Measurements from ENCODE around the gene CNDP1. TPM values are rescaled to one million over a fixed set of nuclear protein-coding genes. Genes with fewer than 3 reads are reported as not detected.
"Not testable (repeated sequence)": the region's sequence is repeated elsewhere in the genome, so short reads cannot be mapped to it uniquely, and the experiment has no call there.

The CNDP1 gene
- polyA plus RNA-seq, 4 donors, result 0.13 to 11.9 (median 6.5) TPM

DNA sequence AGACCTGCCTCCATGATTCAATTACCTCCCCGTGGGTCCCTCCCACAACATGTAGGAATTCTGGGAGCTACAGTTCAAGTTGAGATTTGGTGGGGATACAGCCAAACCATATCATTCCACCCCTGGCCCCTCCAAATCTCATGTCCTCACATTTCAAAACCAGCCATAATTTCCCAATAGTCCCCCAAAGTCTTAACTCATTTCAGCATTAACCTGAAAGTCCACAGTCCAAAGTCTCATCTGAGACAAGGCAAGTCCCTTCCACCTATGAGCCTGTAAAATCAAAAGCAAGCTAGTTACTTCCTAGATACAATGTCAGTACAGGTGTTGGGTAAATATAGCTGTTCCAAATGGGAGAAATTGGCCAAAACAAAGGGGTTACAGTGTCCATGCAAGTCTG lies 30.9 kb downstream of the CNDP1 start:
- 26 to 68% (median 50%) methylated on average over 1 of the region's 1 CpG for WGBS, 3 donors
- not testable (repeated sequence) for H3K36me3 ChIP-seq (ENCODE audit: control insufficient read depth in 3 of 3, insufficient read depth in 2 of 3, low read depth in 1 of 3, low read length in 3 of 3); FAIRE-seq; H3K27me3 ChIP-seq (ENCODE audit: control insufficient read depth in 3 of 3, insufficient read depth in 3 of 3, low read length in 3 of 3); H3K4me3 ChIP-seq (ENCODE audit: low read depth in 1 of 3, low read length in 3 of 3)
- peak overlapping the region; percentile 30 to 72 (median 70) for H3K27ac ChIP-seq (ENCODE audit: low read depth in 1 of 3, low read length in 2 of 3)
- H3K9me3 ChIP-seq (ENCODE audit: control insufficient read depth in 2 of 2, insufficient read depth in 1 of 2, low read depth in 1 of 2, low read length in 1 of 2), result peaks cover 0 to 13% of the 10 kb centered on the region in 2 donors
- H3K4me1 ChIP-seq (ENCODE audit: control insufficient read depth in 3 of 3, insufficient read depth in 2 of 3, low read depth in 1 of 3, low read length in 2 of 3), result peaks cover 0 to 31% (median 4%) of the 10 kb centered on the region in 3 donors
- peak; percentile 45 to 51 for DNase-seq

DNA sequence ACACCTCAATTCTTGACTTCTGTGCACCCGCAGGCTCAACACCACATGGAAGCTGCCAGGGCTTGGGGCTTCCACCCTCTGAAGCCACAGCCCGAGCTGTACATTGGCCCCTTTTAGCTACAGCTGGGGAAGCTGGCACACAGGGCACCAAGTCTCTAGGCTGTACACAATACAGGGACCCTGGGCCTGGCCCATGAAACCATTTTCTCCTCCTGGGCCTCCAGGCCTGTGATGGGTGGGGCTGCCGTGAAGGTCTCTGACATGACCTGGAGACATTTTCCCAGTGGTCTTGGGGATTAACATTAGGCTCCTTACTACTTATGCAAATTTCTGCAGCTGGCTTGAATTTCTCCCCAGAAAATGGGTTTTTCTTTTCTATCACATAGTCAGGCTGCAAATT lies 31.7 kb downstream of the CNDP1 start:
- H3K4me3 ChIP-seq (ENCODE audit: low read depth in 1 of 3, low read length in 3 of 3); DNase-seq; FAIRE-seq; H3K36me3 ChIP-seq (ENCODE audit: control insufficient read depth in 3 of 3, insufficient read depth in 2 of 3, low read depth in 1 of 3, low read length in 3 of 3); H3K27me3 ChIP-seq (ENCODE audit: control insufficient read depth in 3 of 3, insufficient read depth in 3 of 3, low read length in 3 of 3): not testable (repeated sequence)
- 65 to 93% (median 77%) methylated on average over 3 of the region's 3 CpGs for WGBS, 3 donors
- Histone ChIP-seq H3K27ac (ENCODE audit: low read depth in 1 of 3, low read length in 2 of 3) (peak overlapping the region in 1 of 3 donors; percentile 70), H3K9me3 (ENCODE audit: control insufficient read depth in 2 of 2, insufficient read depth in 1 of 2, low read depth in 1 of 2, low read length in 1 of 2) (peaks cover 0 to 13% of the 10 kb centered on the region in 2 donors), H3K4me1 (ENCODE audit: control insufficient read depth in 3 of 3, insufficient read depth in 2 of 3, low read depth in 1 of 3, low read length in 2 of 3) (peaks cover 0 to 31% (median 4%) of the 10 kb centered on the region in 3 donors)

- Histone ChIP-seq H3K4me3 (ENCODE audit: low read depth in 1 of 3, low read length in 3 of 3) (no peak overlapping the region), H3K27ac (ENCODE audit: low read depth in 1 of 3, low read length in 2 of 3) (no peak overlapping the region), H3K36me3 (ENCODE audit: control insufficient read depth in 3 of 3, insufficient read depth in 2 of 3, low read depth in 1 of 3, low read length in 3 of 3) (no peaks in the 10 kb centered on the region), H3K27me3 (ENCODE audit: control insufficient read depth in 3 of 3, insufficient read depth in 3 of 3, low read length in 3 of 3) (no peaks in the 10 kb centered on the region), H3K4me1 (ENCODE audit: control insufficient read depth in 3 of 3, insufficient read depth in 2 of 3, low read depth in 1 of 3, low read length in 2 of 3) (peaks cover 0 to 20% (median 4%) of the 10 kb centered on the region in 3 donors), H3K9me3 (ENCODE audit: control insufficient read depth in 2 of 2, insufficient read depth in 1 of 2, low read depth in 1 of 2, low read length in 1 of 2) (peaks cover 0 to 13% of the 10 kb centered on the region in 2 donors)
- DNase-seq (no peak), FAIRE-seq (no peak)
- 64 to 78% (median 69%) methylated on average over 7 of the region's 7 CpGs for WGBS, 3 donors
These were observed 33.5 kb downstream of the CNDP1 start for GRCh38 chr18:74567822-74568221.

- Histone ChIP-seq H3K9me3 (ENCODE audit: control insufficient read depth in 2 of 2, insufficient read depth in 1 of 2, low read depth in 1 of 2, low read length in 1 of 2) (peaks cover 0 to 13% of the 10 kb centered on the region in 2 donors), H3K27ac (ENCODE audit: low read depth in 1 of 3, low read length in 2 of 3) (no peak overlapping the region), H3K4me3 (ENCODE audit: low read depth in 1 of 3, low read length in 3 of 3) (no peak overlapping the region), H3K27me3 (ENCODE audit: control insufficient read depth in 3 of 3, insufficient read depth in 3 of 3, low read length in 3 of 3) (no peaks in the 10 kb centered on the region), H3K4me1 (ENCODE audit: control insufficient read depth in 3 of 3, insufficient read depth in 2 of 3, low read depth in 1 of 3, low read length in 2 of 3) (peaks cover 0 to 9% (median 2%) of the 10 kb centered on the region in 3 donors), H3K36me3 (ENCODE audit: control insufficient read depth in 3 of 3, insufficient read depth in 2 of 3, low read depth in 1 of 3, low read length in 3 of 3) (no peaks in the 10 kb centered on the region)
- DNase-seq (no peak), FAIRE-seq (no peak)
- WGBS, 3 donors, result 92 to 100% (median 96%) methylated on average over 4 of the region's 4 CpGs
These were observed 35.1 kb downstream of the CNDP1 start for GRCh38 chr18:74569401-74569800.

GRCh38 chr18:74570266-74570665 lies 36.0 kb downstream of the CNDP1 start:
- peaks cover 0 to 13% of the 10 kb centered on the region in 2 donors for H3K9me3 ChIP-seq (ENCODE audit: control insufficient read depth in 2 of 2, insufficient read depth in 1 of 2, low read depth in 1 of 2, low read length in 1 of 2)
- FAIRE-seq, result no peak
- peaks cover 0 to 7% (median 2%) of the 10 kb centered on the region in 3 donors for H3K4me1 ChIP-seq (ENCODE audit: control insufficient read depth in 3 of 3, insufficient read depth in 2 of 3, low read depth in 1 of 3, low read length in 2 of 3)
- DNase-seq, result peak in 1 of 2 donors; percentile 71
- 28 to 58% (median 34%) methylated on average over 4 of the region's 4 CpGs for WGBS, 3 donors
- no peaks in the 10 kb centered on the region for H3K27me3 ChIP-seq (ENCODE audit: control insufficient read depth in 3 of 3, insufficient read depth in 3 of 3, low read length in 3 of 3)
- no peak overlapping the region for H3K4me3 ChIP-seq (ENCODE audit: low read depth in 1 of 3, low read length in 3 of 3)
- H3K36me3 ChIP-seq (ENCODE audit: control insufficient read depth in 3 of 3, insufficient read depth in 2 of 3, low read depth in 1 of 3, low read length in 3 of 3), result no peaks in the 10 kb centered on the region
- no peak overlapping the region for H3K27ac ChIP-seq (ENCODE audit: low read depth in 1 of 3, low read length in 2 of 3)

DNA sequence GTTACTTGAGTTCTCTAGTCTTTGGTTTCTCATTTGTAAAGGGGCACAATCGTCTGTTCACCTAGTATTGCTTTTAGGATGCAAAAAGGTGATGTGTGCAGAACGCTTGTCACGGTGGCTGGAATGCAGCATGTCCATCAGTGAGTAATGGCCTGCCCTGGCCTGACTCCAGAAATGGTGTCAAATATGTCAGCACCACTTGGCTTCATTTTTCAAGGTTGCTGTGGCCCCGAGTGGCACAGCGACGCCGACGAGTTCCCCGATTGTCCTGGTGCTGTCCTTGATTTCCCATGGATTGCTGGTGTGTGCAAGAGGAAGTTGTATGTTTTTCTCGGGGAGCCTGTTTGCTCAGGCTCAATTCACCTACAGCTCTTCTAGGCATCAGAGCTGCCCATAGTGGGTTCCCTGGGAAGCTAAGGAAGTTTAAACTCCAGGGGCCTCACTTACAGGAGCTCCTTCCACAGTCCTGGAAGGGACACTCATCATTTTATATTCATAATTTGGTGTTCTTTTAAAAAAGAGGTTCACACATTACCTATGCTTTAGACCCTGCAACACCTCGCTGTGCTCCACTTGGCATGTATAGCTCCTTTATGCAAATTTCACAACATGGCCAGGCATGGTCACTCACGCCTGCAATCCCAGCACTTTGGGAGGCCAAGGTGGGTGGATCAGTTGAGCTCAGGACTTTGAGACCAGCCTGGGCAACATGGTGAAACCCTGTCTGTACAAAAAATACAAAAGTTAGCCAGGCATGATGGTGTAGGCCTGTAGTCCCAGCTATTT lies 37.8 kb downstream of the CNDP1 start:
- Histone ChIP-seq H3K4me1 (ENCODE audit: control insufficient read depth in 3 of 3, insufficient read depth in 2 of 3, low read depth in 1 of 3, low read length in 2 of 3) (no peaks in the 10 kb centered on the region), H3K36me3 (ENCODE audit: control insufficient read depth in 3 of 3, insufficient read depth in 2 of 3, low read depth in 1 of 3, low read length in 3 of 3) (no peaks in the 10 kb centered on the region), H3K4me3 (ENCODE audit: low read depth in 1 of 3, low read length in 3 of 3) (no peak overlapping the region), H3K27me3 (ENCODE audit: control insufficient read depth in 3 of 3, insufficient read depth in 3 of 3, low read length in 3 of 3) (no peaks in the 10 kb centered on the region), H3K27ac (ENCODE audit: low read depth in 1 of 3, low read length in 2 of 3) (no peak overlapping the region), H3K9me3 (ENCODE audit: control insufficient read depth in 2 of 2, insufficient read depth in 1 of 2, low read depth in 1 of 2, low read length in 1 of 2) (no peaks in the 10 kb centered on the region)
- DNase-seq (no peak), FAIRE-seq (no peak)
- 84 to 92% (median 84%) methylated on average over 12 of the region's 12 CpGs for WGBS, 3 donors

- no peaks in the 10 kb centered on the region for H3K27me3 ChIP-seq (ENCODE audit: control insufficient read depth in 3 of 3, insufficient read depth in 3 of 3, low read length in 3 of 3)
- no peaks in the 10 kb centered on the region for H3K4me1 ChIP-seq (ENCODE audit: control insufficient read depth in 3 of 3, insufficient read depth in 2 of 3, low read depth in 1 of 3, low read length in 2 of 3)
- no peaks in the 10 kb centered on the region for H3K36me3 ChIP-seq (ENCODE audit: control insufficient read depth in 3 of 3, insufficient read depth in 2 of 3, low read depth in 1 of 3, low read length in 3 of 3)
- no peaks in the 10 kb centered on the region for H3K9me3 ChIP-seq (ENCODE audit: control insufficient read depth in 2 of 2, insufficient read depth in 1 of 2, low read depth in 1 of 2, low read length in 1 of 2)
- H3K4me3 ChIP-seq (ENCODE audit: low read depth in 1 of 3, low read length in 3 of 3), result no peak overlapping the region
- no peak overlapping the region for H3K27ac ChIP-seq (ENCODE audit: low read depth in 1 of 3, low read length in 2 of 3)
- DNase-seq (no peak), FAIRE-seq (no peak)
These were observed 38.8 kb downstream of the CNDP1 start for GRCh38 chr18:74573053-74573452.

DNA sequence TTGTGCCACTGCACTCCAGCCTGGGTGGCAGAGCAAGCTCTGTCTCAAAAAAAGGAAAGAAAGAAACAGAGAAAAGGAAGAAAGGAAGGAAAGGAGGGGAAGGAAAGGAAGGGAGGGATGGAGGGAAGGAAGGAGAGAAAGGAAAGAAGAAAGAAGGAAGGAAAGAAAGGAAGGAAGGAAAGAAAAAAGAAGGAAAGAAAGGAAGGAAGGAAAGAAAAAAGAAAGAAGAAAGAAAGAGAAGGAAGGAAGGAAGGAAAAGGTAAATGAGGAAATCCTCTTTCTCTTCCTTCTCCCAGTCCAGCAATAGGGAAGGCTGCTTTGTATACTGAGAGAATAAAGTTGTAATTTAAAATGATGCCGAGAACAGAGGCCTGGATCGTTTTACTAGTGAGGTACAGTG lies 40.6 kb downstream of the CNDP1 start:
- H3K27ac ChIP-seq (ENCODE audit: low read depth in 1 of 3, low read length in 2 of 3), result no peak overlapping the region
- WGBS, 3 donors, result 81 to 87% (median 82%) methylated on average over 2 of the region's 2 CpGs
- FAIRE-seq (no peak), DNase-seq (no peak)
- no peaks in the 10 kb centered on the region for H3K36me3 ChIP-seq (ENCODE audit: control insufficient read depth in 3 of 3, insufficient read depth in 2 of 3, low read depth in 1 of 3, low read length in 3 of 3)
- H3K4me1 ChIP-seq (ENCODE audit: control insufficient read depth in 3 of 3, insufficient read depth in 2 of 3, low read depth in 1 of 3, low read length in 2 of 3), result no peaks in the 10 kb centered on the region
- no peak overlapping the region for H3K4me3 ChIP-seq (ENCODE audit: low read depth in 1 of 3, low read length in 3 of 3)
- no peaks in the 10 kb centered on the region for H3K27me3 ChIP-seq (ENCODE audit: control insufficient read depth in 3 of 3, insufficient read depth in 3 of 3, low read length in 3 of 3)
- no peaks in the 10 kb centered on the region for H3K9me3 ChIP-seq (ENCODE audit: control insufficient read depth in 2 of 2, insufficient read depth in 1 of 2, low read depth in 1 of 2, low read length in 1 of 2)

- Histone ChIP-seq H3K4me3 (ENCODE audit: low read depth in 1 of 3, low read length in 3 of 3) (no peak overlapping the region), H3K36me3 (ENCODE audit: control insufficient read depth in 3 of 3, insufficient read depth in 2 of 3, low read depth in 1 of 3, low read length in 3 of 3) (no peaks in the 10 kb centered on the region), H3K27ac (ENCODE audit: low read depth in 1 of 3, low read length in 2 of 3) (no peak overlapping the region), H3K27me3 (ENCODE audit: control insufficient read depth in 3 of 3, insufficient read depth in 3 of 3, low read length in 3 of 3) (no peaks in the 10 kb centered on the region), H3K9me3 (ENCODE audit: control insufficient read depth in 2 of 2, insufficient read depth in 1 of 2, low read depth in 1 of 2, low read length in 1 of 2) (no peaks in the 10 kb centered on the region), H3K4me1 (ENCODE audit: control insufficient read depth in 3 of 3, insufficient read depth in 2 of 3, low read depth in 1 of 3, low read length in 2 of 3) (no peaks in the 10 kb centered on the region)
- no peak for FAIRE-seq
- no peak for DNase-seq
- 53 to 66% (median 57%) methylated on average over 5 of the region's 5 CpGs for WGBS, 3 donors
These were observed 42.7 kb downstream of the CNDP1 start for GRCh38 chr18:74577019-74577418.

Data from small intestine (tissue), 7 donors.